Measurements from ENCODE around the gene CCDC183. TPM values are rescaled to one million over a fixed set of nuclear protein-coding genes. Genes with fewer than 3 reads are reported as not detected.
"Not testable (repeated sequence)": the region's sequence is repeated elsewhere in the genome, so short reads cannot be mapped to it uniquely, and the experiment has no call there.

CCDC183 gene
- total RNA-seq, 1 donor: not detected

DNA sequence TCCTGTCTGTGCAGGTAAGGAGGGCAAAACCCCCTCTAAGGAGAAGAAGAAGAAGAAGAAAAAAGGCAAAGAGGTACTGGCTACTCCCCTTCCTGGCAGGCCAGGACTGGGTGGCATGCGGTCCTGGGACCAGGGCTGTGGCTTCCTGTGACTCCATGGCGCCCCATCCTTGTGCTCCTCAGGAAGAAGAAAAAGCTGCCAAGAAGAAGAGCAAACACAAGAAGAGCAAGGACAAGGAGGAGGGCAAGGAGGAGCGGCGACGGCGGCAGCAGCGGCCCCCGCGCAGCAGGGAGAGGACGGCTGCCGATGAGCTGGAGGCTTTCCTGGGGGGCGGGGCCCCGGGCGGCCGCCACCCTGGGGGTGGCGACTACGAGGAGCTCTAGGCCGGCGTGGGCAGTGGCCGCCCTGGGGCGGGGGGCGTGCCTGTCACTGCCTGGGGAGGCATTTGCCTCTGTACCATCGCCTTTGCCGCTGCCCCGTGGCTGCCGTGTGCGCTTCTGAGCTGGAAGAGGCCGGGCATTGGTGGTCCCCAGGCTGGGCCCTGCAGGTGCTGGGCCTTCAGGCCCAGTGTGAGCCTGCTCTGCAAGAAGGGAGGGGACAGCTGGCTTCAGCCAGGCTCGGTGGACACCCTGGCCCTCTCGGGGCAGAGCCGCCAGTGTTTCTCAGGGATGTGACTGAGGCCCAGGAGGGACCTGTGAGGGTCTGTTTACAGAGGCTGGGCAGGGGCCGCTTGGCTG lies 44.2 kb downstream of the CCDC183 start:
- no peak overlapping the region for H3K4me3 ChIP-seq (ENCODE audit: low read depth, low read length)
- TF ChIP-seq, protein P1, sequence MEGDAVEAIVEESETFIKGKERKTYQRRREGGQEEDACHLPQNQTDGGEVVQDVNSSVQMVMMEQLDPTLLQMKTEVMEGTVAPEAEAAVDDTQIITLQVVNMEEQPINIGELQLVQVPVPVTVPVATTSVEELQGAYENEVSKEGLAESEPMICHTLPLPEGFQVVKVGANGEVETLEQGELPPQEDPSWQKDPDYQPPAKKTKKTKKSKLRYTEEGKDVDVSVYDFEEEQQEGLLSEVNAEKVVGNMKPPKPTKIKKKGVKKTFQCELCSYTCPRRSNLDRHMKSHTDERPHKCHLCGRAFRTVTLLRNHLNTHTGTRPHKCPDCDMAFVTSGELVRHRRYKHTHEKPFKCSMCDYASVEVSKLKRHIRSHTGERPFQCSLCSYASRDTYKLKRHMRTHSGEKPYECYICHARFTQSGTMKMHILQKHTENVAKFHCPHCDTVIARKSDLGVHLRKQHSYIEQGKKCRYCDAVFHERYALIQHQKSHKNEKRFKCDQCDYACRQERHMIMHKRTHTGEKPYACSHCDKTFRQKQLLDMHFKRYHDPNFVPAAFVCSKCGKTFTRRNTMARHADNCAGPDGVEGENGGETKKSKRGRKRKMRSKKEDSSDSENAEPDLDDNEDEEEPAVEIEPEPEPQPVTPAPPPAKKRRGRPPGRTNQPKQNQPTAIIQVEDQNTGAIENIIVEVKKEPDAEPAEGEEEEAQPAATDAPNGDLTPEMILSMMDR (IDR thresholded peaks at IDR 0.05; ENCODE audit: insufficient read depth, low read length): no peak
- no peak for DNase-seq (ENCODE audit: low read depth)

DNA sequence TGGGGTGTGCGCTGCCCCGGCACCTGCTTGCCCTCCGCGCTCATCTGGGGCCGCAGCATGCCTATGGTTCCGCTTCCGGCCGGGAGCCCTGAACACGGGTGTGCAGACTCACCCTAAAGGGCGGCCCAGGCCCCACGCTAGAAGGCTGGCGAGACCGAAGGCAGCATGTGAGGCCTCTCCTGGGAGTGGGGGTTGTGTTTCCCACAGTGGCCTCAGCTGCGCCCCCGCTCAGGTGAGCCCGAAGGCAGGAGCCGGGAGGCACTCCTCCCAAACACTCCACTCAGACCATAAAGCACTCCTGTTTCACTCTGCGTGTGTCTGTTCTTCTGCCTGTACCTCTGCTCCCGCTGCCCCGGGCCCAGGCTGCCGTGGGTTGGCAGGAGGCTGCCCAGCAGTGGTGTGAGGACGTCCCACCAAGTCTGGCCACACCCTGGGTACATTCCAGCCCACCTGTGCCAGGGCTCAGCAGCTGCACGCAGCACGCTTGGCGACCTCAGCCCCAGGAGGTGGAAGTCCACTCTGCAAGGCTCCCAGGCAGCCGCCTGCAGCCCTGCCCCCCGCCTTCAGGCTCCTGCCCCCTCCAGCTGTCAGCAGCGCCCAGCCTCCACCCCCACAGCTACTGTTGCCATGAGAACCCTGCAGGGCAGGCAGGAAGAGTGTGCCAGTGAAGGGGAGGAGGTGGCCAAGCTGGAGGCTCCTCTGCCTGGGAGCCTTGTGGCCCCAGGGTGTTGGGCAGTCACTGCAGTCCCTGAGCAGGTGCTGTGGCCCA lies 44.9 kb downstream of the CCDC183 start:
- H3K4me3 ChIP-seq (ENCODE audit: low read depth, low read length): no peak overlapping the region
- TF ChIP-seq, protein P1 (IDR thresholded peaks at IDR 0.05; ENCODE audit: insufficient read depth, low read length): no peak
- peak; percentile 25 for DNase-seq (ENCODE audit: low read depth)

DNA sequence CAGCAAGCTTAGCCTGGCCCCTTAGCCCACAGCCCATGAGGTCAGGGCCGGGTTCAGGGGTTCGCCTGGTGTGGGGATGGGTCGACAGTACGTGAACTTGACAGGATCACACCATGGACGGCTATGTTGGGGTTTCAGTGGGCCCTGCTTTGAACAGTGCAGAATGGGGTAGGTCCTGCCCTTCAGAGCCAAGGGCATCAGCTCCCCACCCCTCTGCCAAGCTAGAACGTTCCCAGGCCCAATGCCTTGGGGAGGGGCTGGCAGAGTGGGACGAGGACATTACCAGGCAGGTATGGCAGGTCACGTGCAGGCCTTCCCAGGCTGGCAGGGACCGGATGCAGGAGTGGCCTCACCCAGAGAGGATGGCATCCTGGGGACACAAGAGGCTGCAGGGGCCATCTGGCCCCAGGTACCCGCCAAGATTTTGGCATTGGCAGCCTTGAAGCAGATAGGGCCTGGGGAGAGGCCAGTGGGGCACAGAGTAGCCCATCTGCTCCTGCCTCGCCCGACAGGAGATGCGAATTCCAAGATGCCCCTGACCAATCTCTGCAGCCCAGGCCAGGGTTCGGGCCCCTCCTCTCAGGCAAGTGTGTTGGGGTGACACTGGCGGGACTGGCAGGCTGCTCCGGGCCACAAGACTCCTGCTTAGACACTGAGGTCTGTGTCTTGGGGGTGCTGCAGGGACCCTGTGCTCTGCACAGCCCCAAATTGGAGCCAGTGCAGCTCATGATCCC lies 45.7 kb downstream of the CCDC183 start:
- not testable (repeated sequence) for DNase-seq (ENCODE audit: low read depth); H3K4me3 ChIP-seq (ENCODE audit: low read depth, low read length)

GRCh38 chr9:136842380-136842948 lies 46.3 kb downstream of the CCDC183 start, which contains the start of gene AJM1:
Gene AJM1, plus strand, starts transcription at chr9:136842478. Its CDS starts 1,937 bp downstream, at chr9:136844415.
- H3K4me3 ChIP-seq (ENCODE audit: low read depth, low read length): peak within 1 kb of the TSS; percentile 67
- DNase-seq (ENCODE audit: low read depth): peak; percentile 71
- TF ChIP-seq, protein P1 (IDR thresholded peaks at IDR 0.05; ENCODE audit: insufficient read depth, low read length): peak; percentile 91

DNA sequence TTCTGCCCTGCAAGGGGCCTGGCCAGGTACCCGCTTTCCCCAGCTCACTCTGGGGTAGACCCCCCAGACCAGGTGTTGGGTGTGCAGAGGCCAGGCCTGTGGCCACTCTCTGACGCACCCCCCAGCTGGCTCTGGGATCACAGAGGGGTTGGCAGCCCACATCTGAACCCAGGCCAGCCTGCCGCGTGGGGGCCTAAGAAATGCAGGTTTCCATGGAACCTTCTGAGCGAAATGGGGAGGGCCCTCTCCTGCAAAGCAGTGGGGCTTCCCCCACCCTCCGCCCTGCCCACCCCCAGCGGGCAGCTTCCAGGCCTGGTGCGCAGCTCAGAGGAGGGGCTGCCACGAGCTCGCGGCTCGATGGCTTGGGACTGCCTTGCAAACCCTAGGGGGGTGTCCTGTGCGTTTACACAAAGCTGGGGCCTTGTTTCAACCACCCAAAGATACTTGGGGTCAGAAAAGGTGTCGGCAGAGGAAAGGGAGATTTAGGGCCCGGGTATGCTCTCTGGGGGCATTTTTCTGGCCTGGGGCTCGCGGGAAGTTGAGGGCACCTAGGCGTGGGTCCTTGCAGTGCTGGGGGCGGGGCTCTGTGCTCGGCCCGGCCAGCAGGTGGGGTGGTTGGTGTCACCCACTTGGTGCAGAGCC lies 47.1 kb downstream of the CCDC183 start:
- not testable (repeated sequence) for DNase-seq (ENCODE audit: low read depth); H3K4me3 ChIP-seq (ENCODE audit: low read depth, low read length)

- not testable (repeated sequence) for H3K4me3 ChIP-seq (ENCODE audit: low read depth, low read length); DNase-seq (ENCODE audit: low read depth)
- TF ChIP-seq, protein P1 (IDR thresholded peaks at IDR 0.05; ENCODE audit: insufficient read depth, low read length): peak; percentile 48
Observed at GRCh38 chr9:136843801-136844740, 47.9 kb downstream of the CCDC183 start.

Measured in fibroblast of the aortic adventitia (primary cell).